K562 (cell line): Measurements from ENCODE around the gene UBE2N. TPM values are rescaled to one million over a fixed set of nuclear protein-coding genes. Genes with fewer than 3 reads are reported as not detected.
"Not testable (repeated sequence)": the region's sequence is repeated elsewhere in the genome, so short reads cannot be mapped to it uniquely, and the experiment has no call there.

Source experiments
- ATAC-seq: fragments of 200-7000 bp; cut with Tn5 transposase; 3 replicates; pipeline ENCODE4 v1.9.1; 2020; ENCODE audit warnings: moderate library complexity
- BruUV-seq: library from RNA; stranded (reverse); fragments of 400-500 nt; replicated peaks from 2 replicates; lab custom pipeline; 2021; lab: Mats Ljungman, UMichigan
- CTCF ChIA-PET: fragments of 300-600 bp; formaldehyde crosslinking; extraction: SDS; loops from one replicate; lab custom pipeline; 2021; ENCODE audit warnings: low intra/inter-chr PET ratio; lab: Yijun Ruan, JAX
- POLR2A ChIA-PET: fragments of 300-600, 350-650 bp; sonication (Branson Sonifier 250); formaldehyde crosslinking; extraction: SDS; loops from one replicate; lab custom pipeline; 2021; ENCODE audit warnings: antibody characterized with exemption, inconsistent platforms; lab: Yijun Ruan, JAX
- DNase-seq, 4 experiments: peaks; one replicate each; pipeline versions ENCODE4 v3.0.0 to v3.0.0-alpha.2; 2011 to 2018; ENCODE audit warnings: low spot score in 3 of 4, mixed read lengths in 3 of 4; ENCODE audit errors: extremely low read depth in 1 of 4
- FAIRE-seq: peaks from 2 replicates; lab custom pipeline; 2011; peaks lifted over from hg19 to GRCh38; lab: Jason Lieb, UNC
- H2AFZ ChIP-seq: 2 replicates; pipeline ENCODE4 v1.6.0; 2011; ENCODE audit warnings: low read depth, low read length, control low read depth, inconsistent platforms
- H3K27ac ChIP-seq: fragments of 200-600 bp; 3 replicates; pipeline ENCODE4 v1.8.0; 2011; ENCODE audit warnings: low read depth, mild to moderate bottlenecking, control low read depth, inconsistent platforms, low read length, moderate library complexity, mixed read lengths; ENCODE audit errors: extremely low read depth
- H3K27me3 ChIP-seq, 2 experiments: fragments of 300-600 bp in 1 of 2; 2 replicates in 1 of 2; 3 replicates in 1 of 2; pipeline versions ENCODE4 v1.6.0 to v1.8.0; 2011; ENCODE audit warnings: inconsistent platforms in 2 of 2, low read length in 2 of 2, mild to moderate bottlenecking in 1 of 2, mixed read lengths in 1 of 2, moderate library complexity in 1 of 2; ENCODE audit not compliant: control insufficient read depth in 2 of 2, insufficient read depth in 2 of 2
- H3K36me3 ChIP-seq: fragments of 300-600 bp; 3 replicates; pipeline ENCODE4 v1.8.0; 2011; ENCODE audit warnings: mild to moderate bottlenecking, low read length, inconsistent platforms; ENCODE audit not compliant: control insufficient read depth, insufficient read depth
- H3K4me1 ChIP-seq, 2 experiments: fragments of 200-600 bp in 1 of 2; replicated peaks in 1 of 2; 2 replicates in 1 of 2; 3 replicates in 1 of 2; pipeline versions ENCODE4 v1.5.1 to v1.8.0; 2011; ENCODE audit warnings: inconsistent platforms in 2 of 2, low read length in 2 of 2, mild to moderate bottlenecking in 1 of 2, mixed read lengths in 1 of 2, moderate library complexity in 1 of 2; ENCODE audit not compliant: control insufficient read depth in 2 of 2, insufficient read depth in 2 of 2
- H3K4me2 ChIP-seq: 2 replicates; pipeline ENCODE4 v1.6.1; 2011; ENCODE audit warnings: low read length, control low read depth, inconsistent platforms, mixed read lengths; ENCODE audit not compliant: insufficient read depth
- H3K4me3 ChIP-seq: fragments of 200-600 bp; sonication (generic), shearing (Covaris generic); 2 replicates; pipeline ENCODE4 v1.5.1; 2016; ENCODE audit warnings: control low read depth, inconsistent platforms
- H3K79me2 ChIP-seq: fragments of 200-600 bp; 3 replicates; pipeline ENCODE4 v1.8.0; 2011; ENCODE audit warnings: low read length, inconsistent platforms; ENCODE audit not compliant: control insufficient read depth, insufficient read depth
- H3K9ac ChIP-seq, 2 experiments: 2 replicates each; pipeline versions ENCODE4 v1.6.0 to v1.6.1; 2011; ENCODE audit warnings: low read depth in 2 of 2, low read length in 2 of 2, control low read depth in 1 of 2, inconsistent platforms in 1 of 2, mild to moderate bottlenecking in 1 of 2, mixed read lengths in 1 of 2; ENCODE audit not compliant: insufficient read depth in 1 of 2
- H3K9me1 ChIP-seq: one replicate; pipeline ENCODE4 v1.6.0; 2011; ENCODE audit warnings: inconsistent platforms, mild to moderate bottlenecking, low read length, moderate library complexity; ENCODE audit not compliant: control insufficient read depth, insufficient read depth
- H3K9me3 ChIP-seq: replicated peaks from 2 replicates; pipeline ENCODE4 v1.5.1; 2011; ENCODE audit warnings: low read depth, low read length, inconsistent platforms; ENCODE audit not compliant: control insufficient read depth, insufficient read depth
- H4K20me1 ChIP-seq: replicated peaks from 2 replicates; pipeline ENCODE4 v1.6.1; 2011; ENCODE audit warnings: low read length, inconsistent platforms, mixed read lengths; ENCODE audit not compliant: control insufficient read depth, insufficient read depth
- GTF2A2 ChIP-seq: IDR thresholded peaks from 2 replicates; pipeline ENCODE4 v1.6.1; 2016; ENCODE audit warnings: mild to moderate bottlenecking, missing genetic modification characterization, missing compliant biosample characterization
- MLLT1 ChIP-seq, 2 experiments: fragments of 450-650 bp; IDR thresholded peaks; 2 replicates each; pipeline ENCODE4 v1.6.1; 2016
- RBFOX2 ChIP-seq: fragments of 200-400 bp; formaldehyde crosslinking; IDR thresholded peaks from 2 replicates; pipeline ENCODE4 v1.6.1; 2017; ENCODE audit warnings: low read depth, mild to moderate bottlenecking, low read length, moderate library complexity
- ZNF121 ChIP-seq: sonication (generic); formaldehyde crosslinking; conservative IDR thresholded peaks from 2 replicates; pipeline ENCODE4 v1.8.0; 2022; ENCODE audit warnings: missing genetic modification reagents
- WGBS: fragments of 100-300 bp; shearing (Covaris generic); methylation state at CpG from one replicate; pipeline ENCODE4 v1.1.6; 2016; ENCODE audit warnings: low coverage, mixed read lengths; ENCODE audit not compliant: insufficient coverage; ENCODE audit errors: missing lambda C conversion rate; 5-methylcytosine and 5-hydroxymethylcytosine counted together
- in situ Hi-C: fragments of 300-500 bp; cut with MboI; formaldehyde crosslinking; loops from 4 replicates; pipeline ENCODE4 v1.15.0; 2018; ENCODE audit warnings: inconsistent platforms, mixed read lengths
- intact Hi-C: fragments of 100-400 bp; cut with micrococcal nuclease; formaldehyde crosslinking; loops from 2 replicates; pipeline ENCODE4 v1.14.2; 2022
- polyA plus RNA-seq, 8 experiments: library from polyadenylated mRNA; depleted of rRNA in 4 of 8; stranded (reverse) in 5 of 8; unstranded in 3 of 8; fragments of >200 nt; fragmentation: Nextera tagmentation in 2 of 8; fragmentation: Illumina TruSeq in 1 of 8; extraction: Ambion mirVana in 2 of 8; extraction: Trizol in 1 of 8; gene quantifications; 2 replicates each; pipeline versions ENCODE4 v1.2.1 to v1.2.3, GENCODE V29; 2011 to 2014; ENCODE audit warnings: inconsistent platforms in 1 of 8, missing spikeins in 1 of 8
- total RNA-seq, 7 experiments: library from RNA; depleted of rRNA in 6 of 7; stranded (reverse); fragments of >200 nt in 6 of 7; fragmentation: Illumina TruSeq in 2 of 7; extraction: Trizol in 2 of 7; gene quantifications; 2 replicates each; pipeline versions ENCODE4 v1.2.1 to v1.2.3, GENCODE V29; 2011 to 2021; ENCODE audit warnings: low replicate concordance in 1 of 7

The UBE2N gene
- total and polyA plus RNA-seq, 9 of the 15 experiments (the other 6 are each of a cell fraction or from before 2014, with no cell fraction given), result 189 to 826 (median 260) TPM

GRCh38 chr12:93381976-93382437 lies 59.7 kb downstream of the UBE2N start:
- intact Hi-C loops, result loop anchor here (5.0 kb wide), 2 partner anchors 140 to 205 kb away; no protein-coding TSS in a partner anchor
- not testable (repeated sequence) for H2AFZ ChIP-seq
- 44% methylated on average over 5 of the region's 5 CpGs for WGBS

More at GRCh38 chr12:93381976-93382437, 59.7 kb downstream of the UBE2N start:
- CTCF ChIA-PET, FAIRE-seq, in situ Hi-C loops, H3K27me3 ChIP-seq, H3K9me3 ChIP-seq, BruUV-seq, H3K9me1 ChIP-seq, DNase-seq, H3K27ac ChIP-seq, ATAC-seq: not testable (repeated sequence)
- Histone ChIP-seq H3K4me1 (peaks cover 14 to 16% of the 10 kb centered on the region in 2 experiments; a peak in 4 of 5 replicates), H4K20me1 (peaks cover 67% of the 10 kb centered on the region), H3K9ac (peak overlapping the region; percentile 73 to 92), H3K4me3 (peak overlapping the region; percentile 97), H3K4me2 (peak overlapping the region; percentile 99), H3K79me2 (peaks cover 98% of the 10 kb centered on the region), H3K36me3 (peaks cover 62% of the 10 kb centered on the region)
- TF ChIP-seq GTF2A2 (tag) (peak; percentile 51; the same call in 1 of the 2 replicates), MLLT1 (IDR thresholded peaks at IDR 0.05) (peak in 1 of 2 experiments; percentile 10; a peak in 1 of 4 replicates), RBFOX2 (peak; percentile 73), ZNF121 (CRISPR knock-in tag) (peak; percentile 72)
- POLR2A ChIA-PET, result interaction anchor here (0.8 to 1.6 kb wide), 6 partner anchors 9 to 99 kb away, joined by 3 to 6 read pairs (median 4); no protein-coding TSS in a partner anchor
